Measurements from ENCODE around the gene EMX1. TPM values are rescaled to one million over a fixed set of nuclear protein-coding genes. Genes with fewer than 3 reads are reported as not detected.

The EMX1 gene
- under 0.01 TPM in 2 replicates for total RNA-seq

DNA sequence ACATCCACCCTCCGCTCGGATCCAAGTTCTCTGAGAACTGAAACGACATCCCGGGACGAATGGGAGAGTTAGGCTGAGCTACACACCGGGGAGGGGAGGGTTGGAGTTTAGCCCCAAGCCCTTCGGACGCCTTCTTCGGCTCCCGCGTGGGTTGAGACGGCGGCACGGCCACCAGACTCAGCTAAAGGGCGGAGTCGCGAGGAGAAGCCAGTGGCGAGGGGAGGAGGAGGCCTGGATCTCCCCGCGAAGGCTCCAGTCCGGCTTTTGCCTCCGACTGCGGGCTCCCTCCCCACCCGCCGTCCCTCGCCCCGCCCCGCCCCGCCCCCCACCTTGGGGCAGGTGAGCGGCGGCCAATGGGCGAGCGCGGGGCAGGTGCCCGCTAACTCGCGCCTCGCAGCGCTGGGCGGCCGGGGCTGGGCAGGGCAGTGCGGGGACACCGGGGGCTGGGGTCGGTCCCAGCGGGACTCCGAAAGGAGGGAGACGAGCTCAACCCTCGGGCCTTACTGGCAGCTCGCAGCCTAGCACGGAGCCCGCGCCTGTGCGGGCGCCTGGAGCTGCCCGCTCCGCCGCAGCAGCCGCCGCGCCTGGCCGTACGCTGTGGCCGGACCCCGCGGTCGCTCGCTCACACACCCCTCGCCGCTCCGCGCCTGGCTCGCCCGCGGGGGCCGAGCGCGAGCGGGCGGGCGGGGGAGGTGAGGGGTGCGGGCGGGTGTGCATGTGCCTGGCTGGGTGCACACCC, at the start of gene EMX1:
Gene EMX1 (plus strand): TSS at position 382 of the 739 bp plus-strand sequence. CDS start 334 bp downstream, at position 716.

GRCh38 chr2:72887032-72887739, 30.1 kb upstream of the EMX1 start, which contains the start of gene SPR:
TSS of gene SPR (plus strand) at chr2:72887408. CDS start at chr2:72887433, 25 bp downstream.

Other genes with a start within 250 kb of the EMX1 start
- gene EXOC6B, start 91.5 kb upstream of the EMX1 start, total RNA-seq, result 24.0 and 34.4 TPM in 2 replicates
- gene SPR, start 30.1 kb upstream of the EMX1 start, total RNA-seq, result 30.5 and 40.0 TPM in 2 replicates
- 9.4 and 10.1 TPM in 2 replicates for gene SFXN5, start 154.2 kb downstream of the EMX1 start, total RNA-seq
- gene RAB11FIP5, start 195.4 kb downstream of the EMX1 start, total RNA-seq, result 33.0 and 41.7 TPM in 2 replicates

Data from regular cardiac myocyte (primary cell).